Activated naive CD4-positive, alpha-beta T cell treated with anti-CD3 and anti-CD28 coated beads, Interleukin-2, amount 50 U/mL, for 24 hours (primary cell): ENCODE results near the gene EXOC7.
"Not testable (repeated sequence)": the region's sequence is repeated elsewhere in the genome, so short reads cannot be mapped to it uniquely, and the experiment has no call there.

Experiments used
- H3K27ac Mint-ChIP-seq: one replicate; pipeline ENCODE4 v1.8.0; 2021; ENCODE audit warnings: mild to moderate bottlenecking, mixed read lengths
- H3K27me3 Mint-ChIP-seq: one replicate; pipeline ENCODE4 v1.8.0; 2021; ENCODE audit warnings: mixed read lengths
- H3K36me3 Mint-ChIP-seq: one replicate; pipeline ENCODE4 v1.8.0; 2021; ENCODE audit warnings: mixed read lengths
- H3K4me1 Mint-ChIP-seq: one replicate; pipeline ENCODE4 v1.8.0; 2021; ENCODE audit warnings: mixed read lengths
- H3K4me3 Mint-ChIP-seq: one replicate; pipeline ENCODE4 v1.8.0; 2021; ENCODE audit warnings: mild to moderate bottlenecking, mixed read lengths
- H3K9me3 Mint-ChIP-seq: one replicate; pipeline ENCODE4 v1.8.0; 2021; ENCODE audit warnings: mixed read lengths

Gene EXOC7

DNA sequence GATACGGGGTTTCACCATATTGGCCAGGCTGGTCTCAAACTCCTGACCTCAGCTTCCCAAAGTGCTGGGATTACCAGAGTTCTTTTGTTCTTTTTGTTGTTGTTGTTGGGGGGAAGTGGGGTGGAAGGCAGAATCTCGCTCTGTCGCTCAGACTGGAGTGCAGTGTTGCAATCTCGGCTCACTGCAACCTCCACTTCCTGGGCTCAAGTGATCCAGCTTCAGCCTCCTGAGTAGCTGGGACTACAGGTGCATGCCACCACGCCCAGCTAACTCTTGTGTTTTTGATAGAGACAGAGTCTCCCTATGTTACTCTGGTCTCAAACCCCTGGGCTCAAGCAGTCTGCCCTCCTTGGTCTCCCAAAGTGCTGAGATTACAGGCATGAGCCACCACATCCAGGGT, 25.2 kb downstream of the EXOC7 start:
- Mint-ChIP-seq H3K4me3 (peak overlapping the region; percentile 15), H3K27me3 (peaks cover 15% of the 10 kb centered on the region), H3K4me1 (peaks cover 39% of the 10 kb centered on the region)
- H3K27ac Mint-ChIP-seq, H3K9me3 Mint-ChIP-seq, H3K36me3 Mint-ChIP-seq: not testable (repeated sequence)

DNA sequence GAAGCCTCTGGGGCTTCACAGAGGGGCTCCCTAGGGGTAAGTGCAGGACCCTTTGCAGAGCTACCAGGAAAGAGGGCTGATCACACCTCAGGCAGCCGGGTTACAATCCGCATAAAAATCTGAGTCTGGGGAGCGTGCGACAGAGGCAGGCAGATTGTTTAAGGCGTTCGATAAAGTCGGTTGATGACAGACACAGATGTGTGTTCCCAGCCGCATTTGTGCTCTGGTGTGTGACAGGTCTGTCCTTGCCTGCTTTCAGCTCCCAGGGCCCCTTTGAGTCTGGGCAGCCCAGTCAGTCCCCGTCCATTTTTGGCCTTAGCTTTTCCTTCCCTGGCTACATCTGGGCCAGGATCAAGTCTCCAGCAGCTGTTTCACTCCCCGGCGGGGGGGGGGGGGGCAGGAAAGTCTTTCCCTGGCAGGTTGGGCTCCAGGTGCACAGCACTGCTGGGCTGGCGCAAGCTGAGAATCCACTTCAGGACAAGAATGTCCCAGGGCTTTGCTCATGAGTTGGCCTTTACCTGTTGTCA, 25.9 kb downstream of the EXOC7 start:
- peaks cover 39% of the 10 kb centered on the region for H3K4me1 Mint-ChIP-seq
- no peak overlapping the region for H3K4me3 Mint-ChIP-seq
- H3K27me3 Mint-ChIP-seq: peaks cover 15% of the 10 kb centered on the region
- no peaks in the 10 kb centered on the region for H3K36me3 Mint-ChIP-seq
- no peak overlapping the region for H3K27ac Mint-ChIP-seq
- H3K9me3 Mint-ChIP-seq: no peaks in the 10 kb centered on the region

DNA sequence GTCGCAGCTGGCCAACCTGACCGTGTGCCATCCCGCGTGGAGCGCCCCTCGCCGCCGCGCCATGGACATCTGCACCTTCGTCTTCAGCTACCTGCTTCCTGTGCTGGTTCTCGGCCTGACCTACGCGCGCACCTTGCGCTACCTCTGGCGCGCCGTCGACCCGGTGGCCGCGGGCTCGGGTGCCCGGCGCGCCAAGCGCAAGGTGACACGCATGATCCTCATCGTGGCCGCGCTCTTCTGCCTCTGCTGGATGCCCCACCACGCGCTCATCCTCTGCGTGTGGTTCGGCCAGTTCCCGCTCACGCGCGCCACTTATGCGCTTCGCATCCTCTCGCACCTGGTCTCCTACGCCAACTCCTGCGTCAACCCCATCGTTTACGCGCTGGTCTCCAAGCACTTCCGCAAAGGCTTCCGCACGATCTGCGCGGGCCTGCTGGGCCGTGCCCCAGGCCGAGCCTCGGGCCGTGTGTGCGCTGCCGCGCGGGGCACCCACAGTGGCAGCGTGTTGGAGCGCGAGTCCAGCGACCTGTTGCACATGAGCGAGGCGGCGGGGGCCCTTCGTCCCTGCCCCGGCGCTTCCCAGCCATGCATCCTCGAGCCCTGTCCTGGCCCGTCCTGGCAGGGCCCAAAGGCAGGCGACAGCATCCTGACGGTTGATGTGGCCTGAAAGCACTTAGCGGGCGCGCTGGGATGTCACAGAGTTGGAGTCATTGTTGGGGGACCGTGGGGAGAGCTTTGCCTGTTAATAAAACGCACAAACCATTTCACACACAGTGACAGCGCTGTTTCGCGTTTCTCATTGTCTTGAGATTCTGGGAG, 26.6 kb downstream of the EXOC7 start:
- Mint-ChIP-seq H3K4me1 (peaks cover 39% of the 10 kb centered on the region), H3K27ac (peak overlapping the region; percentile 25), H3K36me3 (no peaks in the 10 kb centered on the region), H3K4me3 (peak overlapping the region; percentile 81), H3K27me3 (peaks cover 15% of the 10 kb centered on the region), H3K9me3 (no peaks in the 10 kb centered on the region)

DNA sequence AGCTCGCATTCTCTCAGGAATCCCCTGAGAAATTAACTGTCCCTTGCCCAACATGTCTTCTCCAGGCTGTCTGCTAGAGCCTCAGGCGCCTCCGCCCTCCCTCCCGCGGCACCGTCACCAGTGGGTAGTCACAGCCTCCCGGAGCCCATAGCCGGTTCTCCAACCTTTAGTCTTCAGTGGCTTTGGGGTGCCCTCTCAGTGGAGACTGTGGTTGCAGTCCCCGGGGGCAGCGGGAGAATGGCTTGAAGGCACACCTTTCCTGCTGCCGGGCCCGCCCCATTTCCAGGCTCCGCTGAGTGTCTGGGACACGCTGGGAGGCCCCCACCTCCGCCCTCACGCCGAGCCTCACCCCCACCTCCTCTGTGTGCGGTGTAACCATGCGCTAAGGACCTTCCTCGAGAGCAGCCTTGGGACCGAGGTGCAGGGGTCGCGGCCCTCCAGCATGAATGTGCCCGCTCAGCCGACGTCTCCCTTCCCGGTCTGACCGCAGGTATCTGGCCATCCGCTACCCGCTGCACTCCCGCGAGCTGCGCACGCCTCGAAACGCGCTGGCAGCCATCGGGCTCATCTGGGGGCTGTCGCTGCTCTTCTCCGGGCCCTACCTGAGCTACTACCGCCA, 27.3 kb downstream of the EXOC7 start:
- Mint-ChIP-seq H3K4me1 (peaks cover 46% of the 10 kb centered on the region), H3K27ac (no peak overlapping the region), H3K4me3 (peak overlapping the region; percentile 81), H3K27me3 (peaks cover 15% of the 10 kb centered on the region), H3K9me3 (no peaks in the 10 kb centered on the region), H3K36me3 (no peaks in the 10 kb centered on the region)

DNA sequence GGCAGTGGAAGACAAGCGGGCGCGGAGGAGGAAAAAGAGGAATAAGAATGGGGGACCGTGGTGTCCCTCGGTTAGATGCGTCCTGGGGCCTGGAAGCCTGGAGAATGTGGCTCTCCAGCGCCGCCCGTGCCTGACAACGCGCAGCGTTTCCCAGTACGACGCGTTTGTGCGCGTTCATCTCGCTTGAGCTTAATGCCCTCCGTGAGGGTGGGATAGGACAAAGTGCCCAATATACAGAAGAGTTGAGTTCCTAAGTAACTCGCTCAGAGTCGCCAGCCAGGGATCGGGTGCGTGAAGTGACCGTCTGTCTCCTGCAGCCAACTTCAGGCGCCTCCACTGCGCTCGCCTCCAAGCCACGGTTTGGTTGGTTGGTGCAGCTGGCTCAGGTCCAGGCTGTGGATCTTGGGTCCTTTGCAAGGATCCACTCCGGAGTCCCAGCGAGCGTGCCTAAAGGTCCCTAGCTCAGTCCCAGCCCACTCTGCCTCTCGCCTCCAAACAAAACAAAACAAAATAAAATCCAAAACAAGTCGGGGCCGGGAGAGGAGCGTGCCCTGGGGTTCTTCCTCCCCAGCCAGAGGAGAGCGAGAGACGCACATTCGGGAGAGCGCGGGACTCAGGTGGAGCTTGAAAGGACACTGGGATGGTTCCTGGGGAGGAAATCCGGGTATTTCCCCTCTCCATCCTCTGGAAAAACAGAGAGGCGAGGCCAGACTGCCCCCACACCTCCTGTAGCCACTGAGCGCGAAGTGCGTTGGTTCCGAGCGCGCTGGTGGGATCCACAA, 28.0 kb downstream of the EXOC7 start:
- Mint-ChIP-seq H3K4me3 (peak overlapping the region; percentile 82), H3K27ac (peak overlapping the region; percentile 12), H3K9me3 (no peaks in the 10 kb centered on the region), H3K36me3 (no peaks in the 10 kb centered on the region), H3K4me1 (peaks cover 52% of the 10 kb centered on the region), H3K27me3 (peaks cover 15% of the 10 kb centered on the region)

DNA sequence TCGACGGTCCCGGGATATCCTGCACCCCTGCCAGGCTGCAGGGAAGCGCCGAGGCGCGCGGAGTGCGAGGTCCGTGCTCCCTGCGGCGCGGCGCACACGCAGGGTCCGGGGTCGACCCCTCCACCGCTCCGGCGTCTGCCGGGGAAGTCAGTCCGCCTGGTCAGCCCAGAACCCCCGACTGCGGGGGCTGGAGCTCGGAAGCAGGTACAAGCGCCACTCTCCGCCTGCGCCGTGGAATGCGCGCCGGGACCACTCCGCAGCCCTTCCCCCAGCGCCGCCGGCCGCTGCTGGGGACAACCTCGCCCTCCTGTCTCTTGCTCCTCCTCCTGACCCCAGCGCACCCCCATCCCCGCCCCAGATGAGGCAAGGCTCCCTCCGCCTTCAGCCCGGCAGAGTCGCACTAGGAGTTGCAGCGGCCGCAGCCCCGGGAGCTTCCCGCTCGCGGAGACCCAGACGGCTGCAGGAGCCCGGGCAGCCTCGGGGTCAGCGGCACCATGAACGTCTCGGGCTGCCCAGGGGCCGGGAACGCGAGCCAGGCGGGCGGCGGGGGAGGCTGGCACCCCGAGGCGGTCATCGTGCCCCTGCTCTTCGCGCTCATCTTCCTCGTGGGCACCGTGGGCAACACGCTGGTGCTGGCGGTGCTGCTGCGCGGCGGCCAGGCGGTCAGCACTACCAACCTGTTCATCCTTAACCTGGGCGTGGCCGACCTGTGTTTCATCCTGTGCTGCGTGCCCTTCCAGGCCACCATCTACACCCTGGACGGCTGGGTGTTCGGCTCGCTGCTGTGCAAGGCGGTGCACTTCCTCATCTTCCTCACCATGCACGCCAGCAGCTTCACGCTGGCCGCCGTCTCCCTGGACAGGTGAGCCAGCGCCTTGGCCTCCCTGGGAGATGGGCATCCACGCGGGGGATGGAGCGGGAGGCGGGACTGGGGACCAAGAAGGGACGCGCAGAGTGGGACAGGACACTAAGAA, 28.9 kb downstream of the EXOC7 start, which contains the start of gene GALR2:
Gene GALR2 (plus strand): TSS at position 392 of the 974 bp plus-strand sequence. CDS start 103 bp downstream, at position 495.
- Mint-ChIP-seq H3K4me1 (peaks cover 54% of the 10 kb centered on the region), H3K36me3 (no peaks in the 10 kb centered on the region), H3K27me3 (peaks cover 15% of the 10 kb centered on the region), H3K4me3 (peak within 1 kb of the TSS; percentile 82), H3K9me3 (no peaks in the 10 kb centered on the region), H3K27ac (peak within 1 kb of the TSS; percentile 12)

DNA sequence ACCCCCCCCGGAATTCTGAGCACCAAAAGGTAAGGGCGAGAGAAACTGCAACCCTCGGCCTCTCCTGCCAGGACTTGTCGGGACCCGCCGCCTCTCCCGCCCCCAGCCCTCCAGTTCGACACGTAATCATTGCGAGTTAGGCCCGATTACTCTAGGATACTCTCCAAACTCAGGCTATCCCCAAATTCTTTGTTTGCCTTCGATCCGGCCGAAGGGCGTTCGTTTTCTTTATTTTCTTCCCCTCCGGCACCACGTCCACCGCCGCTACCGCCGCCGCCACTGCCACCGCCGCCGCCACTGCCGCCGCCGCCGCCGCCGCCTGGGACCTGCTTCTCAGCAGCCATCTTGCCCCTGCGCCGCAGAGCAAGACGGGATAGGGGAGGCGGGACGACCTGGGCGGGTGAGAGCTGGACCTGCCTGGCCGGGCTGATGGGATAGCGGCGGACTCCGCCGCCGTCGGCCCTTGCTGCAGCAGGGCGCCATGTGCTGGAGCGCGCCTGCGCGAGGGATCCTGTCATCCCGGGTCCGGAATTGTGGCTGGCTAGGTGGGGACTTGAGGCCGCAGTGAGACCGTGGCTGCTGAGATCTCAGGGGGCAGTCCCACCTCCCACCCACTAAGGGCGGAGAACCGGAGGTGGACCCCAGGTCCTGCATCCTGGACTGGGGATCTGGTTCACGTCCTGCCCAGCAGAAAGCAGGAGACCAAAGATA, 31.3 kb downstream of the EXOC7 start, which contains the start of gene SRP68:
Gene SRP68 (minus strand): TSS at position 370 of the 711 bp plus-strand sequence. CDS start 26 bp downstream, at position 344.
- peaks cover 14% of the 10 kb centered on the region for H3K27me3 Mint-ChIP-seq
- peak within 1 kb of the TSS; percentile 97 for H3K4me3 Mint-ChIP-seq
- H3K36me3 Mint-ChIP-seq: peaks cover 2% of the 10 kb centered on the region
- no peaks in the 10 kb centered on the region for H3K9me3 Mint-ChIP-seq
- H3K4me1 Mint-ChIP-seq: peaks cover 43% of the 10 kb centered on the region
- peak within 1 kb of the TSS; percentile 99 for H3K27ac Mint-ChIP-seq

DNA sequence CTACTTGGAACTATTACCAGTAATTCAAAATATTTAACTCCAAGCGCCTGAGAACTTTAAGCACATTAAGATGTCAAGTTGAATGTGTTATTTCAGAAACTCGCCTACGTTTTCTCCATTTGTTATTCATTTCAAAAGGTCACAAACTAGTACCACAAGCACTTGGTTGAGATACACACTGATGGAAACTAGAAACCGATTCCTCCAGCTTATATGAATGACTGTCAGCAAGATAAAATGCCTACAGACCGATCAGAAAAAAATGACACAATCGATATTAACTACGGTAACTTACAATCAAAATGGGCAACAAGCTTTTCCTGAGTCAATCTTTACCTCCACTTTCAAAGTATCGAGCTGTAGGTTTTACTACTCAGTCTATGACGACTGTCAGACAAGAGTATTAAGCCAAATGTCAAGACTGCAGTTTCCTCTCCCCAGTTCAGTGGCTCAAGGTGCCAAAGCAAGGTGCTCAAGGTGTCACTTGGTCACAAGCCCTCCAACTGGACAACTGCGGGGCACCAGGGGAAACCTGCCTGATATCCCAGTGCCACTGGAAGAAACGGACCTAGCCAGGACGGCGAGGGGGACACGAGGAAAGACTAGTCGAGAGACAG, 31.9 kb downstream of the EXOC7 start:
- Mint-ChIP-seq H3K36me3 (peaks cover 4% of the 10 kb centered on the region), H3K27me3 (peaks cover 12% of the 10 kb centered on the region), H3K4me3 (peak overlapping the region; percentile 97), H3K9me3 (no peaks in the 10 kb centered on the region), H3K4me1 (peaks cover 36% of the 10 kb centered on the region), H3K27ac (peak overlapping the region; percentile 99)

DNA sequence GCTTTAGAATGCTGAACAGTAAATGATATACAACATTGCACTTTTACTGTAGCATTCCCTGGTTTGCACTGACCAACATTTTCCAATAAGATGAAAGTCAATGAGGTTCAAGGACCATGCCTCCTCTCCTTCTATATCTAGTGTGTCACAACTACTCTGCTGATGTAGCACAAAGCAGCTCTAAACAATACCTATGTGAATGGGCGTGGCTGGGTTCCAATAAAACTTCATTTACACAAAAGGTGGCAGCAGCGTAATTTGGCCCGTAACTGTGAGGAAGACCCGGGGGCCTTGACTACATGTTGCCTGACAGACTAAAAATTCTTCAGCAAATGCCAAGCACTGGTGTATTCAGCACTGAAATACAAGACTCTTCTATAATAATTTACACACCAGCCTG, 37.8 kb downstream of the EXOC7 start:
- no peaks in the 10 kb centered on the region for H3K27me3 Mint-ChIP-seq
- H3K36me3 Mint-ChIP-seq: peaks cover 15% of the 10 kb centered on the region
- H3K4me1 Mint-ChIP-seq: peaks cover 35% of the 10 kb centered on the region

DNA sequence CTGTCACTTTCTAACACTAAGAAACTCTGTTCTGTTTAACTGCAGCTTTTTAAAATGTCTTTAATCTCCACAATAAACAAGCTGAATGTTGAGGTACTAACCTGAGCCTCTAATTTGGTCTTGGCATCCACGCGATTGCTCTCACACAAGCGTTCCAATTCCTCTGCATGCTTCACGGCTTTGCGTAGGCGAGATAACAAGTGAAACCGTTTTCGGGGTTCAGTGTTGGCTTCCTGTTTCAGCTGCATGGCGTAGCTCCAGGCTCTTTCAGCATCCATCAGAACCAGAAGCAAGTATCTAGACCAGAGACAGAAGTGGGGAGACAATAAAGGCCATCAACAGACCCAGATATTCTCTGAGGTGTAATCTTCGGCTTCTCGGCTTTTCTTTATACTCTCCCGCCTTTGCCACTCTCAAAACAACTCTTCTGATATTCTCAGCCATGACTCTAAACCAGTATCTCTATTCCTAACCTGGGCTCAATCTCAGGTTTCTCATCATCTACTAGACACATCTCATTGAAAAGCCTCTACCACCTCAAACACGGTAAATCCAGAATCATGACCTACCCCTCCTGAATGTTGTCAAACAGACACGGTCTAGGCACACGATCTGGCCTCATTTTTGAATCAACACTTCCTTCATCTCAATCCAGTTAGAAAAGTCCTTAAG, 39.6 kb downstream of the EXOC7 start:
- Mint-ChIP-seq H3K4me3 (peak overlapping the region; percentile 58), H3K36me3 (peaks cover 20% of the 10 kb centered on the region), H3K4me1 (peaks cover 26% of the 10 kb centered on the region), H3K27me3 (no peaks in the 10 kb centered on the region), H3K9me3 (no peaks in the 10 kb centered on the region), H3K27ac (peak overlapping the region; percentile 93)

More for the DNA sequence above, 37.8 kb downstream of the EXOC7 start:
- Mint-ChIP-seq H3K4me3 (no peak overlapping the region), H3K27ac (peak overlapping the region; percentile 23), H3K9me3 (no peaks in the 10 kb centered on the region)

DNA sequence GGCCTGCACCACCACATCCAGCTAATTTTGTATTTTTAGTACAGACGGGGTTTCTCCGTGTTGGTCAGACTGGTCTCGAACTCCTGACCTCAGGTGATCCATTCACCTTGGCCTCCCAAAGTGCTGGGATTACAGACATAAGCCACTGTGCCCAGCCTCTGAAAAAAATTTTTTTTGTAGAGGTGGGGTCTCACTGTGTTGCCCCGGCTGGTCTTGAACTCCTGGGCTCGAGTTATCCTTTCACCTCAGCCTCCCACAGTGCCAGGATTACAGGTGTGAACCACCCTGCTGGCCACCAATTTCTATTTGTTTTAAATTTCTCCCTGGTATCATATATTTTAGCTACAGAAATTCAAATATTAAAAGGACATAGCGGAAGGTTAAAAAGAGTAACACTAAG, 45.3 kb downstream of the EXOC7 start:
- H3K27me3 Mint-ChIP-seq, H3K27ac Mint-ChIP-seq, H3K4me3 Mint-ChIP-seq, H3K9me3 Mint-ChIP-seq: not testable (repeated sequence)
- Mint-ChIP-seq H3K36me3 (peaks cover 10% of the 10 kb centered on the region), H3K4me1 (peaks cover 16% of the 10 kb centered on the region)

DNA sequence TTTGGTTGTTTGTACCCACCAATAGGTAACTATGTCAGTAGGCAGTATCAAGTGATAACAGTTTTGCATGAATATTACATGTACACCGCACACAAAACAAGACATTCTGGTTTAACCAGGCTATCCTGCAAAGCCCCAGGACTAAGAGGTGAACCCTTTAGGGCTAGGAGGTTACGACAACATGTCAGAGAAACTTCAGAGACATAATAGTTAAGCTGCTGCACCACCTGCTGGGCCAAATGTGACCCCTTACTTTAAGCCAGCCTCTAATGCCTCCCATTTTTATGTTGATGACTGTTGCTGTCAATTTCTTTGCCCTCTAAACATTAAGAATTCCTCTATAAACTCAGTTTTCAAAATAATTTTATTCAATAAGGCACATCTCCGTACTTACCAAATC, 46.7 kb downstream of the EXOC7 start:
- Mint-ChIP-seq H3K27ac (no peak overlapping the region), H3K9me3 (no peaks in the 10 kb centered on the region), H3K4me1 (peaks cover 13% of the 10 kb centered on the region), H3K36me3 (peaks cover 10% of the 10 kb centered on the region), H3K27me3 (no peaks in the 10 kb centered on the region), H3K4me3 (no peak overlapping the region)

DNA sequence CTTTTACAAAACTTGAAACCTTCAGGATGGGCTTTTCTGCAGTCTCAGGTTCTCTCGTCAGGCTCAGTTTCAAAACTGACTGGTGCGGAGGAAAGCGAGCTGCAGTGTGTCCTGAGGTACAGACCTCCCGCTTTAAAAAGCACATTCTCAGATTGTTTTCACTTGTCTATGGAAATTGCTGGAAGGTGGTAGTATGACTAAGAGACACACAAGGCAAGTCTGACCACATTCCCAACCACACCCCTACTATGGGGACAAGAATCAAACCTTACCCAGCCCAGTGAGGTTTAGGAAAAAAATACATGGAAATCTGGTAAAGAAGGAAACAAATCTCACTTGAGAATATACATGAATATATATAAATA, 49.5 kb downstream of the EXOC7 start:
- peaks cover 14% of the 10 kb centered on the region for H3K36me3 Mint-ChIP-seq
- H3K27ac Mint-ChIP-seq: no peak overlapping the region

More for the DNA sequence above, 49.5 kb downstream of the EXOC7 start:
- H3K4me1 Mint-ChIP-seq: peaks cover 28% of the 10 kb centered on the region
- no peaks in the 10 kb centered on the region for H3K27me3 Mint-ChIP-seq
- H3K9me3 Mint-ChIP-seq: no peaks in the 10 kb centered on the region
- no peak overlapping the region for H3K4me3 Mint-ChIP-seq
